Right hindlimb (tissue), 1 donor: ENCODE measurements around the gene XPO6.

Experiments
- DNase-seq: peaks from one replicate; pipeline ENCODE4 v3.0.0-alpha.2; 2018

The XPO6 gene

GRCh38 chr16:28087675-28088300 lies 124.0 kb downstream of the XPO6 start:
- DNase-seq, result no peak

- DNase-seq, result no peak
Observed at GRCh38 chr16:28087140-28087660, 124.6 kb downstream of the XPO6 start.

- DNase-seq, result no peak
Observed at GRCh38 chr16:28086186-28087139, 125.3 kb downstream of the XPO6 start.

- DNase-seq, result no peak
Observed at GRCh38 chr16:28085389-28086171, 126.2 kb downstream of the XPO6 start.

- no peak for DNase-seq
Observed at GRCh38 chr16:28084209-28084608, 127.6 kb downstream of the XPO6 start.

GRCh38 chr16:28082624-28083023 lies 129.1 kb downstream of the XPO6 start:
- DNase-seq, result no peak

GRCh38 chr16:28081391-28081968 lies 130.3 kb downstream of the XPO6 start:
- DNase-seq, result no peak

GRCh38 chr16:28078261-28078660 lies 133.5 kb downstream of the XPO6 start:
- no peak for DNase-seq

GRCh38 chr16:28073836-28074235 lies 137.9 kb downstream of the XPO6 start:
- no peak for DNase-seq

- no peak for DNase-seq
Observed at GRCh38 chr16:28072087-28072486, 139.7 kb downstream of the XPO6 start.

GRCh38 chr16:28069971-28070794 lies 141.6 kb downstream of the XPO6 start:
- DNase-seq, result peak; percentile 68

GRCh38 chr16:28068976-28069375 lies 142.8 kb downstream of the XPO6 start:
- DNase-seq, result no peak

- DNase-seq, result peak; percentile 47
Observed at GRCh38 chr16:28067604-28068379, 144.0 kb downstream of the XPO6 start.

- DNase-seq, result no peak
Observed at GRCh38 chr16:28064706-28065249, 147.0 kb downstream of the XPO6 start.

- DNase-seq, result no peak
Observed at GRCh38 chr16:28064150-28064549, 147.6 kb downstream of the XPO6 start.

- no peak for DNase-seq
Observed at GRCh38 chr16:28063591-28064061, 148.1 kb downstream of the XPO6 start, which contains the start of gene GSG1L. TSS of gene GSG1L (minus strand) at chr16:28063714. CDS start at chr16:28063424, 290 bp downstream.

GRCh38 chr16:28062847-28063521 lies 148.8 kb downstream of the XPO6 start:
- peak; percentile 53 for DNase-seq

- no peak for DNase-seq
Observed at GRCh38 chr16:28062261-28062846, 149.4 kb downstream of the XPO6 start.

- DNase-seq, result no peak
Observed at GRCh38 chr16:28061352-28062101, 150.2 kb downstream of the XPO6 start.
